HEK293 (cell line): Measurements from ENCODE around the gene TNN.

ENCODE experiments used
- CTCF ChIA-PET: fragments of 350-600 bp; formaldehyde crosslinking; extraction: SDS; loops from one replicate; lab custom pipeline; 2021; ENCODE audit warnings: antibody characterized with exemption; lab: Yijun Ruan, JAX
- POLR2A ChIA-PET: fragments of 300-600 bp; formaldehyde crosslinking; extraction: SDS; loops from one replicate; lab custom pipeline; 2020; ENCODE audit warnings: antibody characterized with exemption, inconsistent platforms; lab: Yijun Ruan, JAX
- H3K27ac ChIP-seq: fragments of 200-500 bp; sonication (Bioruptor generic); 2 replicates; pipeline ENCODE4 v1.5.1; 2014; ENCODE audit warnings: low read depth, low read length, control low read depth, inconsistent platforms; ENCODE audit errors: extremely low read depth
- H3K36me3 ChIP-seq, 2 experiments: fragments of 200-500 bp in 1 of 2; sonication (Bioruptor generic) in 1 of 2; 1 replicate in 1 of 2; 2 replicates in 1 of 2; pipeline ENCODE4 v1.5.1; 2014 to 2017; ENCODE audit warnings: inconsistent platforms in 2 of 2, low read length in 2 of 2; ENCODE audit not compliant: control insufficient read depth in 2 of 2, insufficient read depth in 1 of 2
- H3K4me1 ChIP-seq: fragments of 200-500 bp; sonication (Bioruptor generic); 2 replicates; pipeline ENCODE4 v1.5.1; 2014; ENCODE audit warnings: mild to moderate bottlenecking, low read length, inconsistent platforms; ENCODE audit not compliant: control insufficient read depth, insufficient read depth
- H3K4me3 ChIP-seq: 2 replicates; pipeline ENCODE4 v1.5.1; 2011; ENCODE audit warnings: low read depth, mild to moderate bottlenecking, control low read depth, low read length, moderate library complexity
- H3K9me3 ChIP-seq: fragments of 200-500 bp; sonication (Bioruptor generic); 2 replicates; pipeline ENCODE4 v1.5.1; 2014; ENCODE audit warnings: low read depth, low read length, inconsistent platforms; ENCODE audit not compliant: control insufficient read depth, insufficient read depth
- EGR2 ChIP-seq: fragments of 450-650 bp; formaldehyde crosslinking; IDR thresholded peaks from 2 replicates; pipeline ENCODE4 v1.5.1; 2016; ENCODE audit warnings: low read depth, missing biosample characterization, missing genetic modification characterization
- GLI2 ChIP-seq: fragments of 450-650 bp; formaldehyde crosslinking; IDR thresholded peaks from 2 replicates; pipeline ENCODE4; 2017; ENCODE audit warnings: missing biosample characterization, missing genetic modification characterization, low read depth, borderline replicate concordance
- KLF1 ChIP-seq: fragments of 450-650 bp; formaldehyde crosslinking; IDR thresholded peaks from 2 replicates; pipeline ENCODE4 v1.5.1; 2016; ENCODE audit warnings: missing biosample characterization, missing genetic modification characterization
- KLF16 ChIP-seq: fragments of 450-650 bp; formaldehyde crosslinking; IDR thresholded peaks from 2 replicates; pipeline ENCODE4 v1.5.1; 2017; ENCODE audit warnings: missing biosample characterization, missing genetic modification characterization
- TCF7L2 ChIP-seq: IDR thresholded peaks from 2 replicates; pipeline ENCODE4 v1.6.1; 2011; ENCODE audit warnings: low read depth, mild to moderate bottlenecking, inconsistent platforms, low read length, moderate library complexity, borderline replicate concordance
- ZBTB17 ChIP-seq: fragments of 450-650 bp; formaldehyde crosslinking; IDR thresholded peaks from 2 replicates; pipeline ENCODE4 v1.5.1; 2016; ENCODE audit warnings: missing biosample characterization, missing genetic modification characterization
- ZFHX2 ChIP-seq: fragments of 450-650 bp; formaldehyde crosslinking; conservative IDR thresholded peaks from 2 replicates; pipeline ENCODE4 v1.5.1; 2016; ENCODE audit warnings: missing biosample characterization, missing genetic modification characterization
- ZNF184 ChIP-seq: fragments of 450-650 bp; IDR thresholded peaks from 2 replicates; pipeline ENCODE4 v1.5.1; 2018; ENCODE audit warnings: missing biosample characterization, mild to moderate bottlenecking, missing genetic modification characterization
- ZNF2 ChIP-seq: fragments of 450-650 bp; formaldehyde crosslinking; IDR thresholded peaks from 2 replicates; pipeline ENCODE4 v1.5.1; 2016; ENCODE audit warnings: missing biosample characterization, missing genetic modification characterization
- ZNF23 ChIP-seq: fragments of 450-650 bp; formaldehyde crosslinking; IDR thresholded peaks from 2 replicates; pipeline ENCODE4 v1.5.1; 2016; ENCODE audit warnings: missing biosample characterization, missing genetic modification characterization, borderline replicate concordance
- ZNF548 ChIP-seq: fragments of 450-650 bp; formaldehyde crosslinking; IDR thresholded peaks from 2 replicates; pipeline ENCODE4 v1.5.1; 2016; ENCODE audit warnings: missing biosample characterization, missing genetic modification characterization
- ZNF596 ChIP-seq: fragments of 450-650 bp; IDR thresholded peaks from 2 replicates; pipeline ENCODE4 v1.5.0; 2018; ENCODE audit warnings: missing biosample characterization, mild to moderate bottlenecking, missing genetic modification characterization, moderate library complexity
- ZNF639 ChIP-seq: fragments of 450-650 bp; formaldehyde crosslinking; IDR thresholded peaks from 2 replicates; pipeline ENCODE4 v1.5.1; 2016; ENCODE audit warnings: missing biosample characterization, missing genetic modification characterization
- ZNF654 ChIP-seq: fragments of 450-650 bp; formaldehyde crosslinking; IDR thresholded peaks from 2 replicates; pipeline ENCODE4 v1.5.1; 2016; ENCODE audit warnings: low read depth, missing biosample characterization, missing genetic modification characterization
- TF ChIP-seq, protein P1 (sequence below): fragments of 450-650 bp; formaldehyde crosslinking; IDR thresholded peaks from 2 replicates; pipeline ENCODE4 v1.5.1; 2016; ENCODE audit warnings: missing biosample characterization, missing genetic modification characterization, borderline replicate concordance
- TF ChIP-seq, protein P2 (sequence below): fragments of 450-650 bp; formaldehyde crosslinking; IDR thresholded peaks from 2 replicates; pipeline ENCODE4 v1.5.1; 2016; ENCODE audit warnings: missing biosample characterization, missing genetic modification characterization

The TNN gene

DNA sequence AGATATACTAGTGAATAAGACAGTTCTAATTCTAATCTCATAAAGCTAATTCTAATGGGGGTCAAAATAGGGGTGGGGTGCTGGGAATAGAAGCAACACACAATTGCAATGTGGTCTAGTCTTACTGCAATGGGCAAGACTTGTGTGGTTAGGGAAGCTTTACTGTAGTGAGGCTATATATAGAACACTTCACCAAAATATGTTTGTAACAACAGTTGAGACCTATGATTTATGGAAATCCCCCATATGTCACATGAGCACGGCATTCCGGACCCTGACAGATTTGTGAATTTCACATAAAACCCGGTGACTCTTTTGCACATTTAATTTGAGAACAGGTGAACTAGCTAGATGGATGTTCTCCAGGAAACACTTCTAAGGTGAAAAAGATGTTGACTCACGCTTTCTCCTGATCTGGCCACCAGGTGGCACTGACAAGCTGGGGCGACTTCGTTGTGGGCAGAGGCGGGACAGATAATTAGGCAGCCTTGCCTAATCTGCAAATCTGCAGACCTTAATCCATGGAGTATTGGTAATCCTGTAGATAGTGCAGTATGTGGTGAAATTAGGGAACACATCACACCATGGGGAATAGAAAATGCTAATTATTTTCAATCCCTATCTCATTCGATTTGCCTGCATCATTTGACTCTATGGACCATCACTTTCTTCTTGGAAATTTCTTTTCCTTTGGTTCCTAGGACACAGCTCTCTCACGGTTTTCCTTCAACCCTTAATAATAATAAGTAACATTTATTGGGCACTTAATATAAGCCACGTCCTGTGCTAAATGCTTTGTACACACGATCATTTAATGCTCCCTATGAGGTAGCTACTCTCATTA, 87.2 kb downstream of the TNN start:
- H3K27ac ChIP-seq: no peak overlapping the region
- no peaks in the 10 kb centered on the region for H3K36me3 ChIP-seq
- TF ChIP-seq, protein P1, sequence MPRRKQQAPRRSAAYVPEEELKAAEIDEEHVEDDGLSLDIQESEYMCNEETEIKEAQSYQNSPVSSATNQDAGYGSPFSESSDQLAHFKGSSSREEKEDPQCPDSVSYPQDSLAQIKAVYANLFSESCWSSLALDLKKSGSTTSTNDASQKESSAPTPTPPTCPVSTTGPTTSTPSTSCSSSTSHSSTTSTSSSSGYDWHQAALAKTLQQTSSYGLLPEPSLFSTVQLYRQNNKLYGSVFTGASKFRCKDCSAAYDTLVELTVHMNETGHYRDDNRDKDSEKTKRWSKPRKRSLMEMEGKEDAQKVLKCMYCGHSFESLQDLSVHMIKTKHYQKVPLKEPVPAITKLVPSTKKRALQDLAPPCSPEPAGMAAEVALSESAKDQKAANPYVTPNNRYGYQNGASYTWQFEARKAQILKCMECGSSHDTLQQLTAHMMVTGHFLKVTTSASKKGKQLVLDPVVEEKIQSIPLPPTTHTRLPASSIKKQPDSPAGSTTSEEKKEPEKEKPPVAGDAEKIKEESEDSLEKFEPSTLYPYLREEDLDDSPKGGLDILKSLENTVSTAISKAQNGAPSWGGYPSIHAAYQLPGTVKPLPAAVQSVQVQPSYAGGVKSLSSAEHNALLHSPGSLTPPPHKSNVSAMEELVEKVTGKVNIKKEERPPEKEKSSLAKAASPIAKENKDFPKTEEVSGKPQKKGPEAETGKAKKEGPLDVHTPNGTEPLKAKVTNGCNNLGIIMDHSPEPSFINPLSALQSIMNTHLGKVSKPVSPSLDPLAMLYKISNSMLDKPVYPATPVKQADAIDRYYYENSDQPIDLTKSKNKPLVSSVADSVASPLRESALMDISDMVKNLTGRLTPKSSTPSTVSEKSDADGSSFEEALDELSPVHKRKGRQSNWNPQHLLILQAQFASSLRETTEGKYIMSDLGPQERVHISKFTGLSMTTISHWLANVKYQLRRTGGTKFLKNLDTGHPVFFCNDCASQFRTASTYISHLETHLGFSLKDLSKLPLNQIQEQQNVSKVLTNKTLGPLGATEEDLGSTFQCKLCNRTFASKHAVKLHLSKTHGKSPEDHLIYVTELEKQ: no peak
- peak; percentile 97 for TF ChIP-seq ZNF2 (tag by site-specific recombination)
- TF ChIP-seq ZNF548: no peak
- TF ChIP-seq ZNF654: peak; percentile 85
- TF ChIP-seq KLF16 (tag by site-specific recombination): 0 out of 2 replicates have a peak, but pooled peaks have one; percentile 34
- TF ChIP-seq, protein P2, sequence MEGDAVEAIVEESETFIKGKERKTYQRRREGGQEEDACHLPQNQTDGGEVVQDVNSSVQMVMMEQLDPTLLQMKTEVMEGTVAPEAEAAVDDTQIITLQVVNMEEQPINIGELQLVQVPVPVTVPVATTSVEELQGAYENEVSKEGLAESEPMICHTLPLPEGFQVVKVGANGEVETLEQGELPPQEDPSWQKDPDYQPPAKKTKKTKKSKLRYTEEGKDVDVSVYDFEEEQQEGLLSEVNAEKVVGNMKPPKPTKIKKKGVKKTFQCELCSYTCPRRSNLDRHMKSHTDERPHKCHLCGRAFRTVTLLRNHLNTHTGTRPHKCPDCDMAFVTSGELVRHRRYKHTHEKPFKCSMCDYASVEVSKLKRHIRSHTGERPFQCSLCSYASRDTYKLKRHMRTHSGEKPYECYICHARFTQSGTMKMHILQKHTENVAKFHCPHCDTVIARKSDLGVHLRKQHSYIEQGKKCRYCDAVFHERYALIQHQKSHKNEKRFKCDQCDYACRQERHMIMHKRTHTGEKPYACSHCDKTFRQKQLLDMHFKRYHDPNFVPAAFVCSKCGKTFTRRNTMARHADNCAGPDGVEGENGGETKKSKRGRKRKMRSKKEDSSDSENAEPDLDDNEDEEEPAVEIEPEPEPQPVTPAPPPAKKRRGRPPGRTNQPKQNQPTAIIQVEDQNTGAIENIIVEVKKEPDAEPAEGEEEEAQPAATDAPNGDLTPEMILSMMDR (tag by site-specific recombination): peak; percentile 56
- TF ChIP-seq EGR2: 0 out of 2 replicates have a peak, but pooled peaks have one; percentile 14
- peak; percentile 75 for TF ChIP-seq ZBTB17 (tag by site-specific recombination)
- TF ChIP-seq ZFHX2 (tag by site-specific recombination): 0 out of 2 replicates have a peak, but pooled peaks have one; percentile 29
- 0 out of 2 replicates have a peak, but pooled peaks have one; percentile 20 for TF ChIP-seq ZNF184
- no peaks in the 10 kb centered on the region for H3K4me1 ChIP-seq
- CTCF ChIA-PET: interaction anchor here (0.5 to 7.9 kb wide), 49 partner anchors 9 to 929 kb away, joined by 3 to 133 read pairs (median 4); partner anchors contain the start of gene MRPS14
- H3K4me3 ChIP-seq: no peak overlapping the region
- POLR2A ChIA-PET: interaction anchor here (1.1 to 1.5 kb wide), 2 partner anchors 35 to 131 kb away, joined by 3 read pairs; partner anchors contain the start of gene MRPS14
- no peaks in the 10 kb centered on the region for H3K9me3 ChIP-seq

DNA sequence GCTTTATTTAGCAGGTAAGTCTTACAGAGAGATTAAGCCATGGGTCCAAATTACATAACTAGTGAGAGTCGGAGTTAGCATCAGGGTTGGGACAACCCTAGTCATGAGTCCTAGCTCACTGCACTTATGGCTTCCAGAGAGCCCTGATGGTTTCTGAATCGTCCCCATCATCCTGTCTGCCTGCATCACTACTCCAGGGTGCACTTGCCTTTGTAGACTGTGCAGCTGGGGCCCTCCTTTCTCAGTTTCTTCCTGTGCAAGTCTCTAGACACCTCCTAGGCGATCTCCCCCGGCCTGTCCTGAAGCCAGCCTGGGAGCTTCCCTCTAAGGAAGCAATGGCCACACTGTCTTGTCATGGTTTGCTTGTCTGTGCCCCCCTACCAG, 87.8 kb downstream of the TNN start:
- no peak overlapping the region for H3K4me3 ChIP-seq

More for the DNA sequence above, 87.8 kb downstream of the TNN start:
- Histone ChIP-seq H3K36me3 (peaks cover 0 to 5% of the 10 kb centered on the region in 2 experiments; a peak in 1 of 3 replicates), H3K4me1 (no peaks in the 10 kb centered on the region), H3K27ac (no peak overlapping the region), H3K9me3 (no peaks in the 10 kb centered on the region)
- ChIA-PET POLR2A (interaction anchor here (1.1 to 1.5 kb wide), 2 partner anchors 36 to 132 kb away, joined by 3 read pairs; partner anchors contain the start of gene MRPS14), CTCF (interaction anchor here (0.6 to 7.9 kb wide), 36 partner anchors 9 to 919 kb away, joined by 3 to 133 read pairs (median 4); partner anchors contain the start of gene MRPS14)
- no peak for TF ChIP-seq KLF1 (tag by site-specific recombination)
- no peak for TF ChIP-seq TCF7L2
- no peak for TF ChIP-seq ZBTB17 (tag by site-specific recombination)
- TF ChIP-seq ZNF23: no peak
- TF ChIP-seq, protein P1: no peak
- TF ChIP-seq ZNF596 (tag by site-specific recombination): no peak
- no peak for TF ChIP-seq GLI2
- TF ChIP-seq ZNF639 (tag by site-specific recombination): no peak
